Calu3 (cell line): ENCODE measurements around the gene NRF1. TPM values are rescaled to one million over a fixed set of nuclear protein-coding genes. Genes with fewer than 3 reads are reported as not detected.
A peak's percentile ranks its signal among the peaks of the same experiment; 100 is the strongest.

Experiments used
- BruUV-seq: library from RNA; stranded (reverse); fragments of 400-500 nt; replicated peaks from 2 replicates; lab custom pipeline; 2021; lab: Mats Ljungman, UMichigan
- CTCF ChIA-PET: fragments of 300-600 bp; sonication (Branson Sonifier 250); formaldehyde crosslinking; loops from one replicate; lab custom pipeline; 2022; ENCODE audit warnings: antibody characterized with exemption; lab: Charles Lee
- DNase-seq: peaks from one replicate; pipeline ENCODE4 v3.0.0; 2022
- H3K27ac Mint-ChIP-seq: one replicate; pipeline ENCODE4 v1.8.0; 2022; ENCODE audit warnings: mixed read lengths; ENCODE audit not compliant: unreplicated experiment
- H3K27me3 Mint-ChIP-seq: one replicate; pipeline ENCODE4 v1.8.0; 2022; ENCODE audit warnings: mixed read lengths; ENCODE audit not compliant: unreplicated experiment
- H3K36me3 Mint-ChIP-seq: one replicate; pipeline ENCODE4 v1.8.0; 2022; ENCODE audit warnings: mild to moderate bottlenecking, moderate library complexity, mixed read lengths; ENCODE audit not compliant: insufficient read depth, unreplicated experiment
- H3K4me1 Mint-ChIP-seq: one replicate; pipeline ENCODE4 v1.8.0; 2022; ENCODE audit warnings: mild to moderate bottlenecking, low read depth, mixed read lengths; ENCODE audit not compliant: unreplicated experiment
- H3K4me3 Mint-ChIP-seq: one replicate; pipeline ENCODE4 v1.8.0; 2022; ENCODE audit warnings: mild to moderate bottlenecking, low read depth, moderate library complexity, mixed read lengths; ENCODE audit not compliant: unreplicated experiment
- H3K9me3 Mint-ChIP-seq: one replicate; pipeline ENCODE4 v1.8.0; 2022; ENCODE audit warnings: low read depth, mixed read lengths; ENCODE audit not compliant: unreplicated experiment
- CTCF ChIP-seq: fragments of 200-600 bp; IDR thresholded peaks from one replicate; pipeline ENCODE4 v1.8.0; 2022; ENCODE audit warnings: antibody characterized with exemption; ENCODE audit not compliant: unreplicated experiment
- intact Hi-C: fragments of 100-400 bp; cut with micrococcal nuclease; formaldehyde crosslinking; loops from one replicate; pipeline ENCODE4 v1.10.0; 2022; ENCODE audit not compliant: unreplicated experiment
- total RNA-seq: library from RNA; stranded (reverse); gene quantifications from 2 replicates; pipeline ENCODE4 v1.2.3, GENCODE V29; 2022

Gene NRF1
- total RNA-seq, 1 experiment from 2014 or later, result 22.1 TPM

GRCh38 chr7:129690701-129691100 lies 79.2 kb downstream of the NRF1 start:
- CTCF ChIA-PET, result no interaction called here
- BruUV-seq, result no TSS peak

GRCh38 chr7:129698516-129699418 lies 87.2 kb downstream of the NRF1 start:
- Mint-ChIP-seq H3K27ac (peak overlapping the region; percentile 76), H3K27me3 (no peaks in the 10 kb centered on the region), H3K9me3 (no peaks in the 10 kb centered on the region), H3K4me3 (no peak overlapping the region), H3K4me1 (peaks cover 17% of the 10 kb centered on the region), H3K36me3 (no peaks in the 10 kb centered on the region)
- intact Hi-C loops, result no loop called here
- TF ChIP-seq CTCF, result no peak
- no peak for DNase-seq
- CTCF ChIA-PET, result interaction anchor here (0.6 kb wide), 1 partner anchor 208 kb away, joined by 3 read pairs; no protein-coding TSS in a partner anchor
- BruUV-seq, result no TSS peak

More at GRCh38 chr7:129690701-129691100, 79.2 kb downstream of the NRF1 start:
- Mint-ChIP-seq H3K4me3 (no peak overlapping the region), H3K9me3 (no peaks in the 10 kb centered on the region), H3K27me3 (no peaks in the 10 kb centered on the region), H3K4me1 (no peaks in the 10 kb centered on the region), H3K36me3 (peaks cover 6% of the 10 kb centered on the region), H3K27ac (no peak overlapping the region)
- TF ChIP-seq CTCF, result no peak
- intact Hi-C loops, result no loop called here
- DNase-seq, result no peak

- no peak overlapping the region for H3K4me3 Mint-ChIP-seq
- no peak overlapping the region for H3K27ac Mint-ChIP-seq
- no peak for TF ChIP-seq CTCF
- no TSS peak for BruUV-seq
- no peak for DNase-seq
- peaks cover 19% of the 10 kb centered on the region for H3K4me1 Mint-ChIP-seq
- H3K36me3 Mint-ChIP-seq, result no peaks in the 10 kb centered on the region
- H3K9me3 Mint-ChIP-seq, result no peaks in the 10 kb centered on the region
- no peaks in the 10 kb centered on the region for H3K27me3 Mint-ChIP-seq
- CTCF ChIA-PET, result no interaction called here
- intact Hi-C loops, result no loop called here
Observed at GRCh38 chr7:129702316-129702715, 90.8 kb downstream of the NRF1 start.

GRCh38 chr7:129702761-129703338 lies 91.3 kb downstream of the NRF1 start:
- Mint-ChIP-seq H3K9me3 (no peaks in the 10 kb centered on the region), H3K27me3 (no peaks in the 10 kb centered on the region), H3K4me3 (no peak overlapping the region), H3K4me1 (peaks cover 24% of the 10 kb centered on the region), H3K27ac (no peak overlapping the region), H3K36me3 (no peaks in the 10 kb centered on the region)
- no TSS peak for BruUV-seq
- intact Hi-C loops, result no loop called here
- CTCF ChIA-PET, result interaction anchor here (0.9 kb wide), 1 partner anchor 39 kb away, joined by 3 read pairs; no protein-coding TSS in a partner anchor
- no peak for TF ChIP-seq CTCF
- DNase-seq, result no peak
